ENCODE results near the gene SNX25.

The SNX25 gene

GRCh38 chr4:185275501-185275900 lies 66.1 kb downstream of the SNX25 start:
- TF ChIP-seq CTCF (conservative IDR thresholded peaks at IDR 0.05) = no peak

GRCh38 chr4:185276036-185276435 lies 66.6 kb downstream of the SNX25 start:
- H3K27ac ChIP-seq = no peak overlapping the region
- TF ChIP-seq CTCF (conservative IDR thresholded peaks at IDR 0.05) = no peak

More at GRCh38 chr4:185275501-185275900, 66.1 kb downstream of the SNX25 start:
- H3K27ac ChIP-seq = no peak overlapping the region

GRCh38 chr4:185278716-185279115 lies 69.3 kb downstream of the SNX25 start:
- no peak for TF ChIP-seq CTCF (conservative IDR thresholded peaks at IDR 0.05)
- no peak overlapping the region for H3K27ac ChIP-seq

- no peak for TF ChIP-seq CTCF (conservative IDR thresholded peaks at IDR 0.05)
- peak overlapping the region; percentile 47 for H3K27ac ChIP-seq
These were observed 71.2 kb downstream of the SNX25 start for GRCh38 chr4:185280608-185281007.

GRCh38 chr4:185282968-185283367 lies 73.6 kb downstream of the SNX25 start:
- H3K27ac ChIP-seq = no peak overlapping the region
- TF ChIP-seq CTCF (conservative IDR thresholded peaks at IDR 0.05) = no peak

- no peak for TF ChIP-seq CTCF (conservative IDR thresholded peaks at IDR 0.05)
- no peak overlapping the region for H3K27ac ChIP-seq
These were observed 74.3 kb downstream of the SNX25 start for GRCh38 chr4:185283723-185284122.

GRCh38 chr4:185285632-185286393 lies 76.4 kb downstream of the SNX25 start:
- no peak for TF ChIP-seq CTCF (conservative IDR thresholded peaks at IDR 0.05)
- H3K27ac ChIP-seq = no peak overlapping the region

Data from VCaP (cell line).